Measurements from ENCODE around the gene CRNKL1. TPM values are rescaled to one million over a fixed set of nuclear protein-coding genes. Genes with fewer than 3 reads are reported as not detected.

The CRNKL1 gene
- polyA plus RNA-seq, 3 donors = 4.0 to 7.4 (median 5.9) TPM

DNA sequence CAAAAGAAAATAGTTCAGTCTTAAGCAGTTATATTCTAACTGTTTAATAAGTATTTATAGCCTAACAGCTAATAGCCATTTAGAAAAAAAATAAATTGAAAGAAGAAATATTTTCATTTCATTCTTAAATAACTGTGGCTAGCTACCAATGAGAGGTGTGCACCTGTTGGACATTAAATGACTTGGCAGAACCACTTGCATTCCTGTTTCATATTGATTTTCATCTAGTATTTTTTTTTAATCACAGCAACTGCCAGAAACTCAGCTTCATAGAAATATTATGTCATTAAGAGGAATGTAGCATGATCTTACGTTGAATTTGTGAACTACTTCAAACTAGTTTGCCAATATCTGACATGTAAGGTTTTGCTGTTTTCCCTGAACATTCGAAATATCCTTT lies 25.0 kb downstream of the CRNKL1 start:
- Histone ChIP-seq H3K4me1 (ENCODE audit: control insufficient read depth in 1 of 2, insufficient read depth in 2 of 2, low read length in 2 of 2) (no peaks in the 10 kb centered on the region), H3K27ac (ENCODE audit: low read depth in 1 of 2, low read length in 2 of 2) (no peak overlapping the region), H3K9ac (ENCODE audit: insufficient read depth, low read length, poor library complexity, severe bottlenecking) (no peak overlapping the region), H3K4me2 (replicated peaks; ENCODE audit: extremely low read depth, low read length, poor library complexity, severe bottlenecking) (no peak overlapping the region), H3K36me3 (replicated peaks in 1 of 2; ENCODE audit: control insufficient read depth in 1 of 2, insufficient read depth in 2 of 2, low read length in 2 of 2) (peaks cover 67 to 95% of the 10 kb centered on the region in 2 donors), H2AFZ (ENCODE audit: insufficient read depth, low read depth, low read length, poor library complexity, severe bottlenecking) (no peak overlapping the region), H3K9me3 (replicated peaks in 1 of 2; ENCODE audit: control insufficient read depth in 1 of 2, insufficient read depth in 1 of 2, low read length in 2 of 2) (no peaks in the 10 kb centered on the region), H3K27me3 (ENCODE audit: control insufficient read depth in 2 of 2, insufficient read depth in 2 of 2, low read length in 2 of 2) (no peaks in the 10 kb centered on the region), H4K20me1 (ENCODE audit: insufficient read depth, low read length) (peaks cover 47% of the 10 kb centered on the region), H3K4me3 (replicated peaks in 1 of 3; ENCODE audit: low read depth in 2 of 3, low read length in 3 of 3) (no peak overlapping the region), H3K79me2 (ENCODE audit: insufficient read depth, low read length) (peaks cover 68% of the 10 kb centered on the region)
- no peaks in the 10 kb centered on the region for H3K27me3 Mint-ChIP-seq (ENCODE audit: low read depth in 3 of 3)
- TF ChIP-seq, protein P1, sequence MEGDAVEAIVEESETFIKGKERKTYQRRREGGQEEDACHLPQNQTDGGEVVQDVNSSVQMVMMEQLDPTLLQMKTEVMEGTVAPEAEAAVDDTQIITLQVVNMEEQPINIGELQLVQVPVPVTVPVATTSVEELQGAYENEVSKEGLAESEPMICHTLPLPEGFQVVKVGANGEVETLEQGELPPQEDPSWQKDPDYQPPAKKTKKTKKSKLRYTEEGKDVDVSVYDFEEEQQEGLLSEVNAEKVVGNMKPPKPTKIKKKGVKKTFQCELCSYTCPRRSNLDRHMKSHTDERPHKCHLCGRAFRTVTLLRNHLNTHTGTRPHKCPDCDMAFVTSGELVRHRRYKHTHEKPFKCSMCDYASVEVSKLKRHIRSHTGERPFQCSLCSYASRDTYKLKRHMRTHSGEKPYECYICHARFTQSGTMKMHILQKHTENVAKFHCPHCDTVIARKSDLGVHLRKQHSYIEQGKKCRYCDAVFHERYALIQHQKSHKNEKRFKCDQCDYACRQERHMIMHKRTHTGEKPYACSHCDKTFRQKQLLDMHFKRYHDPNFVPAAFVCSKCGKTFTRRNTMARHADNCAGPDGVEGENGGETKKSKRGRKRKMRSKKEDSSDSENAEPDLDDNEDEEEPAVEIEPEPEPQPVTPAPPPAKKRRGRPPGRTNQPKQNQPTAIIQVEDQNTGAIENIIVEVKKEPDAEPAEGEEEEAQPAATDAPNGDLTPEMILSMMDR (IDR thresholded peaks at IDR 0.05) = no peak
- no peak for DNase-seq
- H3K36me3 Mint-ChIP-seq = peaks cover 50 to 78% of the 10 kb centered on the region in 2 donors
- no peak overlapping the region for H3K27ac Mint-ChIP-seq
- H3K4me3 Mint-ChIP-seq = no peak overlapping the region
- no CpG with 5 or more reads among the region's 2 CpGs for WGBS (ENCODE audit: insufficient coverage)
- H3K4me1 Mint-ChIP-seq = no peaks in the 10 kb centered on the region
- no peaks in the 10 kb centered on the region for H3K9me3 Mint-ChIP-seq
- intact Hi-C loops (cut with micrococcal nuclease) = no loop called here

DNA sequence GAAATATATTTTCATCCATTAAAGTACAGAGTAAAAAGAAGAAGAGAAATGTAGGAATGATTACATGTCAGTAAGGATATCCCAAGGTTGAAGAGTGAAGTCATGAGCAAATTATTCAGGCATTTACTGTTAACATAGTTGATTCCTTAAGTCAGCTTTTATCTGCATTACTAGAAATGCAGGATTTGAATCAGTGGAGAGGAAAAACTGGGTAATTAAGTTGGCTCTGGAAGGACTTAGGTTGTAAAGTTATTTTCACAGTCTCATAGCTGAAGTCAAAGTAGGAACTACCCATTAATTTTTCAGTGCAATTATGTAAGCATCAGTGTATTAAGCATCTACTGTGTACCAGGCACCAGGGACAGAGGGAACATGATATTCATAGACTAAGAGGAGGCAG lies 27.3 kb downstream of the CRNKL1 start:
- Histone ChIP-seq H2AFZ (ENCODE audit: insufficient read depth, low read depth, low read length, poor library complexity, severe bottlenecking) (no peak overlapping the region), H3K36me3 (replicated peaks in 1 of 2; ENCODE audit: control insufficient read depth in 1 of 2, insufficient read depth in 2 of 2, low read length in 2 of 2) (peaks cover 49 to 80% of the 10 kb centered on the region in 2 donors), H3K9me3 (replicated peaks in 1 of 2; ENCODE audit: control insufficient read depth in 1 of 2, insufficient read depth in 1 of 2, low read length in 2 of 2) (no peaks in the 10 kb centered on the region), H3K4me2 (replicated peaks; ENCODE audit: extremely low read depth, low read length, poor library complexity, severe bottlenecking) (no peak overlapping the region), H4K20me1 (ENCODE audit: insufficient read depth, low read length) (peaks cover 65% of the 10 kb centered on the region), H3K4me1 (ENCODE audit: control insufficient read depth in 1 of 2, insufficient read depth in 2 of 2, low read length in 2 of 2) (peaks cover 8% of the 10 kb centered on the region in 2 donors), H3K4me3 (replicated peaks in 1 of 3; ENCODE audit: low read depth in 2 of 3, low read length in 3 of 3) (no peak overlapping the region), H3K27ac (ENCODE audit: low read depth in 1 of 2, low read length in 2 of 2) (no peak overlapping the region), H3K79me2 (ENCODE audit: insufficient read depth, low read length) (peaks cover 87% of the 10 kb centered on the region), H3K27me3 (ENCODE audit: control insufficient read depth in 2 of 2, insufficient read depth in 2 of 2, low read length in 2 of 2) (no peaks in the 10 kb centered on the region), H3K9ac (ENCODE audit: insufficient read depth, low read length, poor library complexity, severe bottlenecking) (no peak overlapping the region)
- intact Hi-C loops (cut with micrococcal nuclease) = no loop called here
- peaks cover 36 to 74% of the 10 kb centered on the region in 2 donors for H3K36me3 Mint-ChIP-seq
- no peaks in the 10 kb centered on the region for H3K9me3 Mint-ChIP-seq
- TF ChIP-seq, protein P1 (IDR thresholded peaks at IDR 0.05) = no peak
- H3K27me3 Mint-ChIP-seq (ENCODE audit: low read depth in 3 of 3) = no peaks in the 10 kb centered on the region
- peak overlapping the region in 1 of 7 donors; percentile 69 for H3K27ac Mint-ChIP-seq
- no peak overlapping the region for H3K4me3 Mint-ChIP-seq
- peaks cover 18% of the 10 kb centered on the region for H3K4me1 Mint-ChIP-seq
- no peak for DNase-seq
